Thoracic aorta (tissue), 2 donors: ENCODE results near the gene PCGF3. TPM values are rescaled to one million over a fixed set of nuclear protein-coding genes. Genes with fewer than 3 reads are reported as not detected.

Source experiments
- ATAC-seq: fragments of 150-250 bp; one replicate; pipeline ENCODE4 v1.8.0; 2017; ENCODE audit warnings: low read depth; ENCODE audit not compliant: insufficient number of reproducible peaks, low FRiP score
- DNase-seq: peaks from one replicate; pipeline ENCODE4 v3.0.0-alpha.2; 2020; ENCODE audit warnings: low spot score
- H3K27ac ChIP-seq, 2 donors: fragments of 200-600 bp; sonication (generic); 1 replicate in 1 of 2; 2 replicates in 1 of 2; pipeline ENCODE4 v1.5.1; 2016; ENCODE audit warnings: mild to moderate bottlenecking in 2 of 2, moderate library complexity in 2 of 2
- H3K27me3 ChIP-seq: fragments of 200-600 bp; sonication (generic); replicated peaks from 2 replicates; pipeline ENCODE4 v1.6.0; 2016; ENCODE audit warnings: mild to moderate bottlenecking; ENCODE audit not compliant: insufficient read depth
- H3K36me3 ChIP-seq: fragments of 200-600 bp; sonication (generic); one replicate; pipeline ENCODE4 v1.5.1; 2016
- H3K4me1 ChIP-seq, 2 donors: fragments of 200-600 bp; sonication (generic); 1 replicate in 1 of 2; 2 replicates in 1 of 2; pipeline versions ENCODE4 v1.5.1 to v1.6.0; 2016; ENCODE audit warnings: low read depth in 2 of 2, mild to moderate bottlenecking in 1 of 2; ENCODE audit not compliant: control insufficient read depth in 1 of 2
- H3K4me3 ChIP-seq: fragments of 200-600 bp; sonication (generic); 2 replicates; pipeline ENCODE4 v1.5.1; 2016; ENCODE audit warnings: mild to moderate bottlenecking
- H3K9me3 ChIP-seq: fragments of 200-600 bp; sonication (generic); 2 replicates; pipeline ENCODE4 v1.5.1; 2016
- total RNA-seq, 2 donors: library from RNA; depleted of rRNA; stranded (reverse); fragments of >200 nt; gene quantifications; one replicate each; pipeline versions ENCODE4 v1.1.0 to v1.2.3, GENCODE V29; 2016
- TF ChIP-seq, protein P1 (sequence below): fragments of 200-600 bp; sonication (generic); IDR thresholded peaks from one replicate; pipeline ENCODE4 v1.5.1; 2019; ENCODE audit warnings: antibody characterized with exemption

Gene PCGF3
- total RNA-seq, 2 donors from 2014 or later = 50.4 to 83.2 TPM

GRCh38 chr4:738781-739280, 33.2 kb downstream of the PCGF3 start:
- Histone ChIP-seq H3K9me3 (no peaks in the 10 kb centered on the region), H3K36me3 (peaks cover 59% of the 10 kb centered on the region), H3K27me3 (no peaks in the 10 kb centered on the region), H3K4me3 (no peak overlapping the region), H3K27ac (no peak overlapping the region), H3K4me1 (no peaks in the 10 kb centered on the region)
- TF ChIP-seq, protein P1, sequence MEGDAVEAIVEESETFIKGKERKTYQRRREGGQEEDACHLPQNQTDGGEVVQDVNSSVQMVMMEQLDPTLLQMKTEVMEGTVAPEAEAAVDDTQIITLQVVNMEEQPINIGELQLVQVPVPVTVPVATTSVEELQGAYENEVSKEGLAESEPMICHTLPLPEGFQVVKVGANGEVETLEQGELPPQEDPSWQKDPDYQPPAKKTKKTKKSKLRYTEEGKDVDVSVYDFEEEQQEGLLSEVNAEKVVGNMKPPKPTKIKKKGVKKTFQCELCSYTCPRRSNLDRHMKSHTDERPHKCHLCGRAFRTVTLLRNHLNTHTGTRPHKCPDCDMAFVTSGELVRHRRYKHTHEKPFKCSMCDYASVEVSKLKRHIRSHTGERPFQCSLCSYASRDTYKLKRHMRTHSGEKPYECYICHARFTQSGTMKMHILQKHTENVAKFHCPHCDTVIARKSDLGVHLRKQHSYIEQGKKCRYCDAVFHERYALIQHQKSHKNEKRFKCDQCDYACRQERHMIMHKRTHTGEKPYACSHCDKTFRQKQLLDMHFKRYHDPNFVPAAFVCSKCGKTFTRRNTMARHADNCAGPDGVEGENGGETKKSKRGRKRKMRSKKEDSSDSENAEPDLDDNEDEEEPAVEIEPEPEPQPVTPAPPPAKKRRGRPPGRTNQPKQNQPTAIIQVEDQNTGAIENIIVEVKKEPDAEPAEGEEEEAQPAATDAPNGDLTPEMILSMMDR = no peak
- no peak for ATAC-seq
- DNase-seq = no peak

GRCh38 chr4:739569-739968, 33.9 kb downstream of the PCGF3 start:
- Histone ChIP-seq H3K4me3 (no peak overlapping the region), H3K4me1 (no peaks in the 10 kb centered on the region), H3K9me3 (no peaks in the 10 kb centered on the region), H3K27ac (no peak overlapping the region), H3K36me3 (peaks cover 53% of the 10 kb centered on the region), H3K27me3 (no peaks in the 10 kb centered on the region)
- no peak for ATAC-seq
- no peak for DNase-seq
- TF ChIP-seq, protein P1 = no peak

DNA sequence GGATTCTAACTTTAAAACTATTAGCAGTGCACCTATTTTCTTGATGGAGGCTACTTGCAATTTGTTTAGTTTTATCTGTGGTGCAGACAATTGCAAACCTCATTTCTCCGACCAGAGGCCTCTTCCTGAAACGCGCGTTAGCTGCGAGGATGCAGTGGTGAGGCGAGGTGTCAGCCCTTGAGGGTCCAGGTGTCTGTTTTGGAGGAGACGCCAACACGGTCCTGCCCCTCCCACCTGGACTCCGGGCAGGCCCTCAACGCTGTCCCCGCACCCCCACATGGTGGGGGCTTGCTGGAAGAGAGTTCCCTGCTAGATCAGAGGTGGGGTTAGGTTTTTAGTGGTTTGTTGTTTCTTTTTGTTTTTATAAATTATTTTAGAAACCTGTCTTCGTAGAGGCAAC, 34.4 kb downstream of the PCGF3 start:
- DNase-seq (no peak), ATAC-seq (no peak)
- Histone ChIP-seq H3K4me3 (no peak overlapping the region), H3K27ac (no peak overlapping the region), H3K27me3 (no peaks in the 10 kb centered on the region), H3K4me1 (no peaks in the 10 kb centered on the region), H3K36me3 (peaks cover 48% of the 10 kb centered on the region), H3K9me3 (no peaks in the 10 kb centered on the region)
- TF ChIP-seq, protein P1 = no peak

- peaks cover 41% of the 10 kb centered on the region for H3K36me3 ChIP-seq
- no peaks in the 10 kb centered on the region for H3K4me1 ChIP-seq
- H3K27me3 ChIP-seq = no peaks in the 10 kb centered on the region
- H3K27ac ChIP-seq = no peak overlapping the region
- no peak overlapping the region for H3K4me3 ChIP-seq
- no peaks in the 10 kb centered on the region for H3K9me3 ChIP-seq
- TF ChIP-seq, protein P1 = no peak
- no peak for DNase-seq
- no peak for ATAC-seq
Observed at GRCh38 chr4:740656-741282, 35.1 kb downstream of the PCGF3 start.

DNA sequence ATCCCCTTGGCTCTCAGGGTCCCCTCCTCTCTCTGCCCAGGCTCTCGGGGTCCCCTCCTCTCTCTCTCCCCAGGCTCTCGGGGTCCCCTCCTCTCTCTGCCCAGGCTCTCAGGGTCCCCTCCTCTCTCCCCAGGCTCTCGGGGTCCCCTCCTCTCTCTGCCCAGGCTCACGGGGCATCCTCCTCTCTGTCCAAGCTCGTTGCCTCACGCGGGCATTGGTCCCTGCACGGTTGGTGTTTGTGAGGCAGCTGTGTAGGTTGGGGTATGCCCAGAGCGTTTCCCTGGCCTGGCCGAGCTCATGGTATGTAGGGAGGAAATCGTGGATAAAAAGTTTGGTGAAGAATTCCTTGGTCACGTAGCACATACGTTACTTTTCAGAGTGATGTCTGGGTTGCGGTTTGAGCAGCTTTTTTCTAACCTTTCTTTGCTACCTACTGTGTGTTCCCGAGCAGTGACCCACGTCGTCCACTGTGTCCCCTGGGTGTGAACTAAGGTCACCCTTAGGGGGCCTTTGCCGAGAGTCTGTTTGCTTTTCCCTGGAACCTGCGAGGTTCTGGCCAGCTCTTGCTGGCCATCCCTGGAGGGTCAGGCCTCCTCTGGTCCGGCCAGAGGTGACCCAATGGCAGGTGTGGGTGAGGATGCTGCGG, 36.6 kb downstream of the PCGF3 start:
- DNase-seq (no peak), ATAC-seq (no peak)
- H3K27ac ChIP-seq = no peak overlapping the region
- H3K27me3 ChIP-seq = no peaks in the 10 kb centered on the region
- H3K4me1 ChIP-seq = no peaks in the 10 kb centered on the region
- H3K4me3 ChIP-seq = no peak overlapping the region
- peaks cover 31% of the 10 kb centered on the region for H3K36me3 ChIP-seq
- H3K9me3 ChIP-seq = no peaks in the 10 kb centered on the region
- TF ChIP-seq, protein P1 = no peak
